ENCODE measurements around the gene RBM47.
A peak's percentile ranks its signal among the peaks of the same experiment; 100 is the strongest.

Gene RBM47

DNA sequence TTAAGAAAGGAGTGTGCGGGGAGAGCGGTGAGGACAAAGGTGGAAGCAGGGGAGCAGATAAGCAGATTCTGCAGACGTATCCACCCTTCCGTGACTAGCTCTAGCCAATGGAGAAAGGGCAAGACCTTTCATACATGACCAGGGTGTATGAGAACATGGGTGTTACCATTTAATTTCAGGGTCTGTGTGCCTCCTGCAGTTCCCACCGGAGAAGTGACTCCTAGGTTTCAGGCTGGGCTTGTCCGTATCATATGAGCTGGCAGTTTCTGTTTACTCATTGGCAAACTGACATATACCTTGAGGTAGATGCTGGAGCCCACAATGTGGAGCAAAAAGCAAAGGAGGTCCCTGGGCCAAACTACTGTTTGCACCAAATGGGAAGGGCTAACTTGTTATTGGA is 6.8 kb downstream of the RBM47 start:
- no peak for DNase-seq

DNA sequence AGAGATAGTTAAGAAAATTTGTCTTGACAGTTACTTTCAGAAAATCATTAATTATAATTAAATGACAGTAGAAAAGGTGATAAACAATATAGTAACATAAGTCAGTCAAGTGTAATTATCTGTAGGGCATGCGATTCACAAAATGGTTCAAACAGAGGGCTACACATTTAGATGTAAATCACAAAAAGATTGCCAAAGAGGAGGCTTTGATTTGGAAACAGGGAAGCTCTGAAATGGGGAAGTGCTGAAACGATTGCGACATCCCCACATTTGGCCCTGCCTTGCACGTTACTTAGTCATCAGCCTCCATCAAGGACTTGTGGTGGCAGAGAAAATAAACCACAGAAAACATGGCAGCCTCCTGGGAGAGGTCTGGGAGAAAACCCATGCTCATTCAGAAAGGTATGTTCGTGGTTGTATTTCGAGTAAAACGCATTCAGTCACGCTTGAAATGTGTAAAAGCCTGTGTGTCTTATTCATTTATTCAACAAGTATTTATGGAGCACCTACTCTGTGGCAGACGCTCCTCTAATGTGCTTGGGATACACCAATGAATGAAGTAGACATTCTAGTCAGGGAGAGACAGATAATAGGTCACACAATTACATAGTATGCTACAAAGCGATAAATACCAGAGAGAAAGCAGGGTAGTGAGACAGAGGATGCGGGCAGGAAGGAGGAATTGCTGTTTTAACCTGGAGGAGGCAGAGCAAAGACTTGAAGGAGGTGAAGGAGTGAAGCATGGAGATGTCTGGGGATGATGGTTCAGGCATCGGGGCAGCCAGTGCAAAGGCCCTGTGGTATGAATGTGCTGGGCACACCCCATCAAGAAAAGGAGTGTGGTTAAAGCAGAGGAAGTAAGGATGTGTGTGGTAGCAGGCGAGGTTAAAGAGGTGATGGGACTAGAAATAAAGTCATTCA is 7.8 kb downstream of the RBM47 start:
- DNase-seq, result peak; percentile 39

DNA sequence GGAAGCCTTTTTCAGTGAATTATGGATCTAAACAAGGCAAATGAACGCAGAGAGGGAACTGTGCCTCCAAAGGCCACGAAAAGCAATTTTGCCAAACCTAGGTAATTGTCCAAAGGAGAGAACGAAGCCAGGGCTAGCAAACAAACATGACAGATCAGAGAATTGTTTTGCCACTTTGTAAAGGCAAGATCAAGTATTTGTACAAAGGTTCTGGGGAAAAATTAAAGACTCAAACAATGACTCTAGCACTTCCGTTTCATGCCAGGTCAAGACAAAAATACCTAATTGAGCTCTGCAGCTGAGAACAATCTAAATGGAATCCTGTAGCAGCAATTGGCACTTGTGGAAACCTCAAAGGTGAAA is 8.5 kb downstream of the RBM47 start:
- DNase-seq, result peak; percentile 39

DNA sequence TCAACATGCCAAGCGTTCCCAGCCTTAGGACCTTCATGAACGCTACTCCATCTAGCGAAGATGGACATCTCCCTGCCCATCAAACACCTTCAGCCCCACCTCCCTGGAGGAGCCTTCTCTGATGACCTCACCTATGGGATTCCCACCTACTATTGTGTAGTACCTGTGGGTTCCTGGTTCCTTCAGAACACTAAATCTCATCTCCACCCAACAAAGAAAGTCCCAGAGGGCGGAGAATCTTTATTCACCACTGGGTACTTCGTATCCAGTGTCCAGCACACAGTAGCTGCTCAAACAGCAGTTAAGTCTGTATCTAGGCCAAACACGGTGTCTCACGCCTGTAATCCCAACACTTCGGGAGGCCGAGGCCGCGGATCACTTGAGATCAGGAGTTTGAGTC is 10.1 kb downstream of the RBM47 start:
- no peak for DNase-seq

DNA sequence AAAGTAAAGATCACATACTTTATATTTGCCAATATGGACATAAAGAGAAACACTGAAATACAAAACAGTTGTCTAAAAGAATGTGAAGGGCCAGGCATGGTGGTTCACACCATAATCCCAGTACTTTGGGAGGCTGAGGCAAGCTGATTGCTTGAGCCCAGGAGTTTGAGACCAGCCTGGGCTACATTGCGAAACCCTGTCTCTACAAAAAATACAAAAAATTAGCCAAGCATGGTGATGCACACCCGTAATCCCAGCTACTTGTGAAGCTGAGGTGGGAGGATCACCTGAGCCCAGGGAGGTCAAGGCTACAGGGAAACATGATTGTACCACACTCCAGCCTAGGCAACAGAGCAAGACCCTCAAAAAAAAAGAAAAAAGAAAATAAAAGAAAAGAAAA is 11.8 kb downstream of the RBM47 start:
- no peak for DNase-seq

DNA sequence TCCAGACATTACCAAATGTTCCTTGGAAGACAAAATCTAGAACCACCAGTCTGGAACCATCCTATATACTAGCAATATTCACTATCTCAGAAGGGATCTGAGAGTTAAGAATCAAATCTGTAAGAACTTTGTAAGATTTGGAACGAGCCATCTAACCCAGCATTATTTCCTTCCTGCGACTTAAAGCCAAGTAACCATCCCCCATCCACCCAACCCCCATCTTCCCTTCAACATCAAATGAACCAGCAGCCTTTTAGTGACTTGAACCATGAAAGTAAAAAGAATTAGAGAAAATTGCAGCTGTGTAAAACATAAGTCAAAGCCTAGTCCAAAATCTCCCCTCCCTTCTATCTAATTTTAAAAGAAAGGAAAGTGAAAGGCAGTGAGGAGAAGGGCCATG is 15.6 kb downstream of the RBM47 start:
- no peak for DNase-seq

DNA sequence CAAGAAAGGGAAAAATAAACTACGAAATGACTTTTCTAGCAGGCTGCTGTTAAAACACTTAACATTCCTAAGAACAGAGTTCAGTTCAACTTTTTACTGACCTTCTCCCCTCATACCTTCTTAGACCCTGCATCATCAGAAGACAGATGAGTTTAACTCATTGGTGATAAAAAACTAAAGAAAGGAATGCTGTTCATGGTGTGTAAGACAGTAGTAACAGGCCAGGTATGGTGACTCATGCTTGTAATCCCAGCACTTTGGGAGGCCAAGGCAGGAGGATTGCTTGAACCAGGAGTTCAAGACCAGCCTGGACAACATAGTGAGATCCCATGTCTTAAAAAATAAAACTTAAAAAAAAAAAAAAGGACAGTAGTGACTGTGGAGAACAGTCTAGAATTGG is 16.2 kb downstream of the RBM47 start:
- no peak for DNase-seq

DNA sequence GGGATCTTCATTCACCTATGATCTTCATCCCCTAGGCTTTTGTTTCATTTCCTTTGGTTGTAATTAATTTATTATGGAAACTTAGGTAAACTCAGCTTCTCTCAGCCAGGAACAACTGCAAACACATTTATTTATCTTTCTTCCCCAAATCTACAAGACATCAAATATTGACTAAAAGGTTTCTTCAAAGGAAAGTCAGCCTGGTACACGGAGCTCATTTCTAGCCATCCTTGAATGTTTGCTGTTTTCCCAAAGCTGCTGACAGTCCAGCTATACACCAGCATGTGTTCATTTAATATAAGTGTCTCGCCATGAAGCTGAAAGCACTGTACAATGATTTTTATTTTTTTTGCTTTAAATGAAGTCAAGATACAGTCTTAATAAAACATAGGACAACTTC is 16.8 kb downstream of the RBM47 start:
- no peak for DNase-seq

DNA sequence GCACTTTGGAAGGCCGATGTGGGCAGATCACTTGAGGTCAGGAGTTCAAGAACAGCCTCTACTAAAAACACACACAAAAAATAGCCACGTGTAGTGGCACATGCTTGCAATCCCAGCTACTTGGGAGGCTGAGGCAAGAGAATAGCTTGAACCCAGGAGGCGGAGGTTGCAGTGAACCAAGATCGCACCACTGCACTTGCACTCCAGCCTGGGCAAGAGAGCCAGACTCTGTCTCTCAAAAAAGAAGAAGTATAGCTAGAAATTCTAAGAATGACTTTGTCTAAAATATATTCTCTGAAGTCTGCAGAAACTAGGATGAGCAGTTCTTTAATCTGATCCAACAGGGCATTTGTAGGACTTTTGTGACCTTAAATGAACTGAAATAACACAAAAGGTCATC is 17.4 kb downstream of the RBM47 start:
- DNase-seq, result no peak

DNA sequence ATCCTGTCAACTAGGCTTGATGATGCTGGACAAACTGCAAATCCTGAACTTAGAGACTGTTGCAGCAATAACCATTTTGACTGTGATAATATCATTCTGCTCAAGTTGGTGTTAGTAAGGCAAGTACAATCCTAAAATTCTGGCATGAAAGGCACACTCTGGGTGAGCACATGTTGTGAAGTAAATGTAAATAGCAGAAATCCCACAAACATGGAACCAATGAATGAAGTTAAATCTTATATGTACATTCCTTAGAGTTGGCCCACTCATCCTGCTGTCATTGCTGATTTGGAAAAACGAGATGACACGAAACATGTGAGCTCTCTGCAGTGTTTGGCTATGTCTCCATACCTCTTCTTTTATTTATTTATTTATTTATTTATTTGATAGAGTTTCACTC is 21.0 kb downstream of the RBM47 start:
- DNase-seq, result no peak

DNA sequence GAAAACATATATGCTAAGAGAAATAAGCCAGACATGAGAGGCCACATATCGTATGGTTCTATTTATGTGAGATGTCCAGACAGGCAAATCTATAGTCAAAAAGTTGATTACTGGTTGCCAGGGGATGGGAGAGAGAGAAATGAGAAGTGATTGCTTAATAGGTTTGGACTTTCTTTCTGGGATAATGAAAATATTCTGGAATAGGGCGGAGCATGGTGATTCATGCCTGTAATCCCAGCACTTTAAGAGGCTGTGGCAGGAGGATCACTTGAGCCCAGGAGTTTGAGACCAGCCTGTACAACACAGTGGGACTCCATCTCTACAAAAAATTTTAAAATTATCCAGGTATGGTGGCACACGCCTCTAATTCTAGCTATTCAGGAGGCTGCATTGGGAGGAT is 22.4 kb downstream of the RBM47 start:
- no peak for DNase-seq

DNA sequence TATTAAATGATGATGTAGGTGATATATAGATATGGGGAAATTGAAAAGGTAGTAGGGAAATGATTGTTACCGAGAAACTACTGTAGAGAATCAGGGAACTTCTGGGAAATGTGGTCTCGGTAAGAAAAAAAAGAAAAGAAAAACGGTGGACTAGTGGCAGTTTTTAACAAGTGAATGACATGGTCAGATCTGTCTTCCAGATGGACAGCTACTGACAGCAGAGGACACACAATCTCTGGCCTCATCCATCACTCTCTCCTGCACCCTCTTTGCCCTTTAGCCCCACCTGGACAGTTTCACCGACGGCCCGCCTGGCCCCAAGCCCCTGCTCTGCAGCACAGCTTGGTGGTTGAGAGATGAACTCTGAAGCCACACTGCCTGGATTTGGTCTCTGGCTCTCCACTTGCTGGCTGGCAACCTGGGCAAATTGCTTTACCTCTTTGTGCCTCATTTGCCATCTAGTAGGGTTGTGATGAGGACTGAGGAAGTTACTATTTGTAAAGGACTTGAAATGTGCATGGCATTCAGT is 23.4 kb downstream of the RBM47 start:
- DNase-seq, result no peak

DNA sequence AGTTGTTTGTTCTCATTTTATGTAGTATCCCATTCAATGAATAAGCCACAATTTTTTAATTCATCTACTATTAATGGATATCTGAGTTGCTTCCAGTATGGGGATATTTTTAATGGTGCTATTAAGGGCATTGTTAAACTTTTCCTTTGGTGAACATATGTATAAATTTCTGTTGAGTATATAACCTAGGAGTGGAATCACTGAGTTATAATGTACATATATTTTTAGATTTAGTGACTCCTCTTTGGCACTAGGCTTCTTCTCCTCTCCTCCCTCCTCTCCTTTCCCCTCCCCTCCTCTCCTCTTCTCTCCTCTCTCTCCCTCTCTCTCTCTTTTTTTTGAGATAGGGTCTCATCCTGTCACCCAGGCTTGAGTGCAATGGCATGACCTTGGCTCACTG is 26.4 kb downstream of the RBM47 start:
- no peak for DNase-seq

DNA sequence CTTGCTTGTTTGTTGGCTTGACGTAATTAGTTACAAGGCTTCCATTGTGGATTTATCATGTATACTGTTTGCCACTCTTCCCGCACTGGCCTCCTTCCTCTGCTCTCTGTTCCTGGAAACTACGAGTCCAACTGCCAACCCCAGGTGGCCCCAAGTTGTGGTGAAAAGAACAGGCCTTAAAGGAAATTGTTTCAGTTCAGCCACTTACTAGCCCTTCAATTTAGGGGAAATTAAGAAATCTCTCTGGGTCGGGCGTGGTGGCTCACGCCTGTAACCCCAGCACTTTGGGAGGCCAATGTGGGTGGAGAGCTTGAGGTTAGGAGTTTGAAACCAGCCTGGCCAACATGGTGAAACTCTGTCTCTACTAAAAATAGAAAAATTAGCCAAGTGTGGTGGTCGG is 28.0 kb downstream of the RBM47 start:
- no peak for DNase-seq

DNA sequence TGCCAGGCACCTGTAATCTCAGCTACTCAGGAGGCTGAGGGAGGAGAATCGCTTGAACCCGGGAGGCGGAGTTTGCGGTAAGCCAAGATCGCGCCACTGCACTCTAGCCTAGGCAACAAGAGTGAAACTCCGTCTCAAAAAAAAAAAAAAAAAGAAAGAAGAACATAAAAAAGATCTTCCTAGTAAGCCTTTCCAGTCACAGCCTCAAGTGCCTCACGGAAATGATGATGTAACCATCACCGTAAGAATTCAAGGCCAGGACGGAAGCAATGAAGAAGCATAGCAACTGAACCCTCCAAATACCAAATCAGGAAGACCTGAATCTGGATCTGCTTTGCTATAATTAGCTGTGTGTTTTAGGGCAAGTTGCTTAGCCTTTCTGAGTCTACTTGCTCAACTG is 28.8 kb downstream of the RBM47 start:
- DNase-seq, result no peak

DNA sequence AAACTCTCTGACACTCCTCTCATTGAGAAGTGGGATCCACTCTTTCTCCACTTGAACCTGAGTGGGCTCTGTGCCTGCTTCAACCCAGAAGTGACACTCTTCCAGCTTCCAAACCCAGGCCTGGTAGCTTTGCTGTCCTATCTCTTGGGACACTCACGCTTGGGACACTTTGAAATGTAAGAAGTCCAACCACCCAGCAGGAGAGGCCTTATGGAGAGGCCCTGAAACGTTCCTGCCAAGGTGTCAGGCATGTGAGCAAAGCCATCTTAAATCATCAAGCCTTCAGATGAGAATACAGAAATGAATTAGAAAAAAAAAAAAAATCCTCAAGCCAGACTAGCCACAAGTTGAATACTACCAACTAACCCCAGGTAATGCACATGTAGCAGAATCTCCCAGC is 30.2 kb downstream of the RBM47 start:
- DNase-seq, result no peak

DNA sequence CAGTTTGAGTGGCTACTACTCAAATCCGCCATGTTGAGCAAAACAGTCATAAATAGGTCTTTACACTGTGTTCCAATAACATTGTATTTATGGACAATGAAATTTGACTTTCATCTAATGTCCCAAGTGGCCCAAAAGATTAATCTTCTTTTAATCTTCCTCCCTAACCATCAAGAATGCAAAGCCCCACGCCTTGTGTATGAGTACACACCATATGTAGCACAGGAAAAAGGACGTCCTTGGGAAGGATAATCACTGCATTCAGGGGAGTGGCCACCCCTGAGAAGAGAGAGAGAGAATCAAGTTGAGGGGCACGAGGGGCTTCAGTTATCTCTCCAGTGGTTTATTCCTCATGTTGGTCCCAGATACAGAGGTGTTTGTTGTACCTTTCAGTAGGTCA is 33.1 kb downstream of the RBM47 start:
- no peak for DNase-seq

DNA sequence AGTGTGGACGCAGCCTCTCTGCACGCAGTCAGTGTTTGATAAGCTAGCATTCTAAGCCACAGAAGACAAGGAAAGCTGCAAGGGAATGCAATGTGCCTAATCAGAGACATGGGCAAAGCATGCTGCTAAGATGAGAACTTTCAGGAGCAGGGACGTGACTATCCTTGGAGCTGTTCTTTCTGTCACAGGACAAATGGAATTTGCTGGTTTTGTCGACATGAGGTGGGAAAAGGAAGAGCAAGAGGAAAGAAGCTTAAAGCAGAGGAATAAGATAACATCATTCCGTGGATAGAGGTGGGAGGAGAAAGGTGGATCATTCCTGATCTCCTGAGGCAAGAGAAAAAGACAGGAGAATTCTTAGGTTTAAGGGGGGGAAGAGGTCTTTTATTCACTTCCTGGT is 33.7 kb downstream of the RBM47 start:
- DNase-seq, result no peak

DNA sequence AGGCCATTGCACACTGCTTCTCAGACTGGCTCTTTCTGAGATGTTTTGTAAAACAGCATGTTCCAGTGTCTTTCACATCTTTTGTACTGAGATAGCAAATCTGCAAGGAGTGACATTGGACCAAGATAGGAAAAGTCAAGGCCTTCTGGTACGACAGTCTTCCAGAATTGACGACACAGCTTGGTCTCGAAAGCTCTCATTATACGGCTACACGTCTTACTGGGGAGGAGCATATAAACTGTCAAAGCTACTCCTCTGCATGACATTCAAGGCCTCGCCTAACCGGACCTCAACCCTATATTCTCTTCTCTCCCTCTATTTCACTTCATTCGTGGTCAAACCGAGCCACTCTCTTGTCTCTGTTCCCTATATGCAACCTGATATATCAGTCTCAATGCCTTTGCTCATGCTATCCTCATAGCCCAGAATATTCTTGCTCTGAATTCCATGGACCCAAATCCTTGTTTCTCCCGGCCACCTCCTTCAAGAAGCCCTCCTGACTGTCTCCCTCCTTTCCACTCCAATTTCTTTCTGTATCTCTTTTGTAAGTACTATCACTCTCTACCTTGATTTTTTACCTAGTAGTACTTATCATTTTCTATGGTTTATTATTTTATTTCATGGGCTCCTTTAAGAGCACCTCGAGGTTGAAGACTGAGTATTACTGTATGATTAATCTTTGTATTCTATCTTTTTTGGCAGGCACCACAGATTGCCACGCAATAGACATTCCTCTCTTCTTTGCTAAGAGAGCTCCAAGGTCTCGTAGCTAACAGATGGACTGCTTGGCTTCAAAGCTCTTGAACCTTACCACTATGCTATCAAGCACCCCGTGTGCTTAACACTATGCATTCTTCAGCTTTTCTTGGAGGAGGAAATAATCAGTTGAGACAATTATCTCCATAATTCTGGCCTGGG is 35.1 kb downstream of the RBM47 start:
- no peak for DNase-seq

DNA sequence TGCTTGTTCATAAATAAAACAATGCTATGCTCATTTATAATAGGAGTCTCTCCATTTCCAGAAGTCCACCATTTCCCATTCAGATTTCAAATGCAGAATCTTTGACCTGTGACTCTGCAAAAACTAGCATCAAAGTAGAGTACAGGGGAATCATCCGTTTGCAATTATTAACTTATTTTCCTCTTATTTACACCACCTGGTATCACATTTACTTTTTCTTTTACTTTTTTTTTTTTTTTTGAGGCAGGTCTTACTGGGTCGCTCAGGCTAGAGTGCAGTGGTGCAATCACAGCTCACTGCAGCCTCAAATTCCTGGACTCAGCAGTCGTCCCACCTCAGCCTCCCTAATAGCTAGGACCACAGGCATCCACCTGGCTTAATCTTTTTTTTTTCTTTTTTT is 37.6 kb downstream of the RBM47 start:
- no peak for DNase-seq

DNA sequence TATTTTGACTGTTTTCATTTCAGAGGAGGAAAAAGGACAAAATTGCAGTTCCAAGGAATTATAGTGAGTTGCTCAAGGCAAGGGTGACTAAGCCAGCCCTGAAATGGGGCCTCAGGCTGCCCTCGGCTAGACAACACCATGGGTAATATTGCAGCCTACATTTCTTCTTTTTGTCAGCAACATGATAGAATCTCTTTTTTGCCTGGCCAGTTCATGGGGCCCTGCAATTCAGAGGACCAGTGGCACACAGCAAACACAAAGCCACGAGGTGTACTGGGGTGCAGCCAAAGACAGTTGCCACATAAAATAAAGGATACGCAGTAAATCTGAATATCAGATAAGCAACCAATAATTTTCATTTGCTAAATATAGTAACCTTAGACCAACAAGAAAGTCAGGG is 41.8 kb downstream of the RBM47 start:
- no peak for DNase-seq

DNA sequence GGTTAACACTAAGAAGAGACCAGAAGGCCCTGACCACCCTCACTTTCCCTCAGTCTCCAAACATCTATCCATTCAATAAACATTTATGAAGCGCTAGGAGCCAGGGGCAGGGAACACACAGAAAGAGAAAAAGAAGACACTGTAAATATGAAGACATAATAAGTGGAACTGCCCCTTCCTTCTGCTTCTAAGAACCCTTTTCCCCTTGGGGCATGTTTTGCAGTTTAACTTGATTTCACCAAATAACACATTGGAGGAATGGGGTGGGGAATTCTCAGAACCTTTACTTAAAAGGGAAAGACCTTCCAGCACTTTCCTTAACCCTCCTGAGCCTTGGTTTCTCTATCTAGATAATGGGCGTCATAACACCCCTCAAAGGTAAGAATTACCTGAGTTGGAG is 42.3 kb downstream of the RBM47 start:
- no peak for DNase-seq

DNA sequence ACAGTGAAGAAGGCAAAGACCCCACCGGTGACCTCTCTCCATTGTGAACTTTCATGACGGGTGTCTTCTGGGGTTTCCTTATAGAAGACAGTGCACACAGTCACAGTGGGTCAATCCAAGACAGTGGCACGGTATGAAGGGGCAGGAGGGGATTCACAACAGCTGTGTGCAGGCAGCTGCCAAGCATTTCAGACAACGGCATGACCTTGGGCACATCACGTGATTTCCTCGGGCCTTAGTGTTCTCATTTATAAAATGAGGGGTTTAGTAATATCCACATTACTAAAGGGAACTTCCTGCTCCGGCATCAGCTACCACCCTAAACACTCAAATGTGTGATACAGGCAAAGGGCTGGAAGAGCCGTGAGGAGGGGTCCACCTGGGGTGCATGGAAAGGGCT is 42.9 kb downstream of the RBM47 start:
- no peak for DNase-seq

DNA sequence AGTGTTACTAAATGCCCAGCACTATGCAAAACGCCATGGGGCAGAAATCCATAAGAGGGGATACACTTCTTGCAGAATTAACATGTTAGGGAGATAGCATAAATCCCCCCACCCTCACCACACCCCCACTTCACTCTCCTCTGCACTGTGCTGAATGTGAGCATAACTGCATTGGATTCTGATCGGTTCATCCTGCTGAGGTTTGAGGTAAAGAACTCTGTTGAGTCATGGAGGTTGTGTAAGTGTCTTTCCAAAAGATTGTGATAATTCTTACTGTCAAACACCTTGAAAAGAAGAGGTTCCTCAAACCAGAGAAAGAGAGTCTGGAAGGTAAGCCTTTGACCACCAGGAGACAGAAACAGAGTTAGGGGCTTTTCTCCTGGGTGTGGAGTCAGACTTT is 43.6 kb downstream of the RBM47 start:
- no peak for DNase-seq

Measured in NCI-H2227 treated with DMSO at 0.1 percent for 48 hours (cell line).